Measurements from ENCODE around the gene GPRIN2. TPM values are rescaled to one million over a fixed set of nuclear protein-coding genes. Genes with fewer than 3 reads are reported as not detected.
"Not testable (repeated sequence)": the region's sequence is repeated elsewhere in the genome, so short reads cannot be mapped to it uniquely, and the experiment has no call there.

GPRIN2 gene
- total and polyA plus RNA-seq, 4 donors = 0.36 to 4.0 (median 0.85) TPM

- ATAC-seq (ENCODE audit: low FRiP score); H3K36me3 ChIP-seq (ENCODE audit: control insufficient read depth in 1 of 2, insufficient read depth in 2 of 2, low read length in 1 of 2); DNase-seq; intact Hi-C loops (cut with DNase I); H3K9me3 ChIP-seq (ENCODE audit: control insufficient read depth, low read length); H3K27ac ChIP-seq (ENCODE audit: low read depth in 1 of 2, low read length in 2 of 2); H3K4me1 ChIP-seq (ENCODE audit: control insufficient read depth in 1 of 2, insufficient read depth in 2 of 2, low read length in 2 of 2); H3K4me3 ChIP-seq (ENCODE audit: low read length in 2 of 2); H3K27me3 ChIP-seq (ENCODE audit: control insufficient read depth in 1 of 2, insufficient read depth in 2 of 2, low read length in 1 of 2): not testable (repeated sequence)
- no CpG with 5 or more reads among the region's 8 CpGs for WGBS, 2 donors
Observed at GRCh38 chr10:46513333-46513732, 43.1 kb downstream of the GPRIN2 start.

- intact Hi-C loops (cut with DNase I) = not testable (repeated sequence)
- 65 to 67% methylated on average over 1 to 3 of the region's 7 CpGs for WGBS, 2 donors
Observed at GRCh38 chr10:46512725-46513124, 43.7 kb downstream of the GPRIN2 start.

GRCh38 chr10:46512002-46512401 lies 44.5 kb downstream of the GPRIN2 start:
- H3K4me3 ChIP-seq (ENCODE audit: low read length in 2 of 2); DNase-seq; ATAC-seq (ENCODE audit: low FRiP score); H3K9me3 ChIP-seq (ENCODE audit: control insufficient read depth, low read length); H3K27ac ChIP-seq (ENCODE audit: low read depth in 1 of 2, low read length in 2 of 2); H3K36me3 ChIP-seq (ENCODE audit: control insufficient read depth in 1 of 2, insufficient read depth in 2 of 2, low read length in 1 of 2); H3K4me1 ChIP-seq (ENCODE audit: control insufficient read depth in 1 of 2, insufficient read depth in 2 of 2, low read length in 2 of 2); H3K27me3 ChIP-seq (ENCODE audit: control insufficient read depth in 1 of 2, insufficient read depth in 2 of 2, low read length in 1 of 2); intact Hi-C loops (cut with DNase I): not testable (repeated sequence)
- WGBS, 2 donors = no CpG with 5 or more reads among the region's 5 CpGs

More at GRCh38 chr10:46512725-46513124, 43.7 kb downstream of the GPRIN2 start:
- not testable (repeated sequence) for H3K4me3 ChIP-seq (ENCODE audit: low read length in 2 of 2); H3K27me3 ChIP-seq (ENCODE audit: control insufficient read depth in 1 of 2, insufficient read depth in 2 of 2, low read length in 1 of 2); H3K9me3 ChIP-seq (ENCODE audit: control insufficient read depth, low read length); H3K36me3 ChIP-seq (ENCODE audit: control insufficient read depth in 1 of 2, insufficient read depth in 2 of 2, low read length in 1 of 2); H3K4me1 ChIP-seq (ENCODE audit: control insufficient read depth in 1 of 2, insufficient read depth in 2 of 2, low read length in 2 of 2); ATAC-seq (ENCODE audit: low FRiP score); H3K27ac ChIP-seq (ENCODE audit: low read depth in 1 of 2, low read length in 2 of 2); DNase-seq

Other genes with a start within 250 kb of the GPRIN2 start
- gene ANXA8L1, start 180.9 kb downstream of the GPRIN2 start, total RNA-seq = not detected
- under 1 TPM in 1 of 2 donors, not detected in 1; 0.13 TPM for gene ANXA8L1, start 180.9 kb downstream of the GPRIN2 start, polyA plus RNA-seq
- not detected for gene NPY4R, start 90.7 kb downstream of the GPRIN2 start, total RNA-seq
- not detected for gene NPY4R, start 90.7 kb downstream of the GPRIN2 start, polyA plus RNA-seq
- gene SYT15, start 22.5 kb upstream of the GPRIN2 start, total RNA-seq = 10 to 100 TPM in 1 of 2 donors, 1 to 10 TPM in 1; 8.8 to 24.8 TPM
- gene SYT15, start 22.5 kb upstream of the GPRIN2 start, polyA plus RNA-seq = under 1 TPM; 0.13 to 0.79 TPM

Data from aorta (tissue), 5 donors.